NT2/D1 (cell line): ENCODE results near the gene PCED1B.

Experiments used
- YY1 ChIP-seq: IDR thresholded peaks from 2 replicates; pipeline ENCODE4 v1.6.1; 2011; ENCODE audit not compliant: insufficient read length, insufficient read depth
- ZNF274 ChIP-seq: IDR thresholded peaks from 2 replicates; pipeline ENCODE4 v1.6.1; 2011; ENCODE audit warnings: mild to moderate bottlenecking, low read depth, low read length

DNA sequence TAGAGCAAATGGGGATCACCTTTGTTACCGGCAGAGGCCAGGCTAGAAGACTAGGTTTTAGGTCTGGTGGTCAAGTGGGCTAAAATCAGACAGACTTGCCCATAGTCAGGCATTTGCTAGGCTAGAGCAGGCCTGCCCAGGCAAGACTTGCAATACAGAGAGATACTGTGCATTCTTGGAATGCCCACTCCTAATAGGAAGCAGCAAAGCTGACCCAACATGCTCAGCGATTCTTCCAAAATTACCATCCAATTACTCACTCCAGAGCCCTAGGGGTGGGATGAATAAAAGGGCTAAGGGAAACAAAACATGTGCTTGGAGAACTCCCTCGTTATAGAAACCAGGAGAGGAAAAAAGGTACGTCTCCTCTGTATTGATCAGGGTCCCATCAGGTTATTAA is 188.2 kb downstream of the PCED1B start:
- TF ChIP-seq ZNF274 (no peak), YY1 (no peak)
